A549 (cell line): Measurements from ENCODE around the gene C19orf67. TPM values are rescaled to one million over a fixed set of nuclear protein-coding genes. Genes with fewer than 3 reads are reported as not detected.
A peak's percentile ranks its signal among the peaks of the same experiment; 100 is the strongest.

Source experiments
- ATAC-seq, 2 experiments: fragments of 200-7000 bp in 1 of 2; fragments of >200 bp in 1 of 2; cut with Nextera tagmentation in 1 of 2; cut with Tn5 transposase in 1 of 2; 3 replicates each; pipeline versions ENCODE4 v1.8.0 to v1.9.1; 2018 to 2020; ENCODE audit warnings: mild to moderate bottlenecking in 1 of 2, moderate library complexity in 1 of 2
- CTCF ChIA-PET: fragments of 300-600 bp; sonication (Branson Sonifier 250); formaldehyde crosslinking; extraction: SDS; loops from one replicate; lab custom pipeline; 2021; ENCODE audit warnings: antibody characterized with exemption, inconsistent platforms; lab: Yijun Ruan, JAX
- POLR2A ChIA-PET: fragments of 350-600 bp; formaldehyde crosslinking; extraction: SDS; loops from one replicate; lab custom pipeline; 2021; ENCODE audit warnings: antibody characterized with exemption, inconsistent platforms; lab: Yijun Ruan, JAX
- DNase-seq, 2 experiments: peaks; one replicate each; pipeline versions ENCODE4 v3.0.0 to v3.0.0-alpha.2; 2011 to 2016; ENCODE audit warnings: low read depth in 1 of 2, low spot score in 1 of 2
- FAIRE-seq: peaks from 2 replicates; lab custom pipeline; 2011; peaks lifted over from hg19 to GRCh38; lab: Jason Lieb, UNC
- H3K27ac ChIP-seq, 2 experiments: fragments of >200 bp; sonication (Bioruptor Twin); formaldehyde crosslinking; 3 replicates each; pipeline ENCODE4 v1.5.1; 2016 to 2017
- H3K4me1 ChIP-seq: fragments of >200 bp; sonication (Bioruptor Twin); formaldehyde crosslinking; 3 replicates; pipeline ENCODE4 v1.6.1; 2016
- H3K4me2 ChIP-seq: fragments of >200 bp; sonication (Bioruptor Twin); formaldehyde crosslinking; 3 replicates; pipeline ENCODE4 v1.6.1; 2016
- H3K4me3 ChIP-seq: fragments of >200 bp; sonication (Bioruptor Twin); formaldehyde crosslinking; 3 replicates; pipeline ENCODE4 v1.5.1; 2016
- H3K9me3 ChIP-seq: fragments of >200 bp; sonication (Bioruptor Twin); formaldehyde crosslinking; 3 replicates; pipeline ENCODE4 v1.6.1; 2016
- CBX2 ChIP-seq: fragments of 200-600 bp; sonication (generic); IDR thresholded peaks from 2 replicates; pipeline ENCODE4 v1.6.1; 2016; ENCODE audit warnings: low read depth, mild to moderate bottlenecking, borderline replicate concordance
- CBX8 ChIP-seq: fragments of 200-600 bp; sonication (generic); IDR thresholded peaks from 2 replicates; pipeline ENCODE4 v1.6.1; 2016
- CEBPB ChIP-seq, 2 experiments: fragments of >200 bp in 1 of 2; sonication (Bioruptor Twin) in 1 of 2; formaldehyde crosslinking in 1 of 2; IDR thresholded peaks; 2 replicates each; pipeline ENCODE4 v1.6.1; 2012 to 2016
- CTCF ChIP-seq: fragments of >200 bp; sonication (Bioruptor Twin); formaldehyde crosslinking; IDR thresholded peaks from 3 replicates; pipeline ENCODE4 v1.5.1; 2016
- E2F6 ChIP-seq: IDR thresholded peaks from 2 replicates; pipeline ENCODE4 v1.6.1; 2012; ENCODE audit warnings: low read depth, borderline replicate concordance
- EHF ChIP-seq: fragments of 250-450 bp; sonication (Bioruptor Pico); IDR thresholded peaks from 2 replicates; pipeline ENCODE4 v1.5.0; 2020; ENCODE audit warnings: mild to moderate bottlenecking
- EP300 ChIP-seq, 2 experiments: fragments of >200 bp; sonication (Bioruptor Twin); formaldehyde crosslinking; IDR thresholded peaks; 2 replicates in 1 of 2; 3 replicates in 1 of 2; pipeline ENCODE4 v1.6.1; 2016 to 2017
- ESRRA ChIP-seq: fragments of 150-350 bp; IDR thresholded peaks from 2 replicates; pipeline ENCODE4 v1.6.1; 2014; ENCODE audit warnings: mild to moderate bottlenecking, low read length, borderline replicate concordance
- HEYL ChIP-seq: fragments of 250-450 bp; sonication (Bioruptor Pico); IDR thresholded peaks from 2 replicates; pipeline ENCODE4 v1.8.0; 2021; ENCODE audit warnings: mild to moderate bottlenecking, moderate library complexity
- HMGXB4 ChIP-seq: fragments of 250-450 bp; sonication (Bioruptor Pico); IDR thresholded peaks from 2 replicates; pipeline ENCODE4 v1.5.0; 2021; ENCODE audit warnings: mild to moderate bottlenecking, moderate library complexity, borderline replicate concordance
- HOXA7 ChIP-seq: fragments of 250-450 bp; sonication (Bioruptor Pico); IDR thresholded peaks from 2 replicates; pipeline ENCODE4 v1.5.0; 2020; ENCODE audit warnings: mild to moderate bottlenecking, moderate library complexity
- HOXB13 ChIP-seq: fragments of 250-450 bp; sonication (Bioruptor Pico); IDR thresholded peaks from 2 replicates; pipeline ENCODE4 v1.5.0; 2020; ENCODE audit warnings: low read depth, mild to moderate bottlenecking, moderate library complexity
- HOXB5 ChIP-seq: fragments of 250-450 bp; sonication (Bioruptor Pico); IDR thresholded peaks from 2 replicates; pipeline ENCODE4 v1.5.0; 2020; ENCODE audit warnings: mild to moderate bottlenecking, moderate library complexity
- JUN ChIP-seq, 2 experiments: fragments of >200 bp; sonication (Bioruptor Twin); formaldehyde crosslinking; IDR thresholded peaks; 2 replicates in 1 of 2; 3 replicates in 1 of 2; pipeline ENCODE4 v1.6.1; 2016 to 2017
- MAX ChIP-seq: IDR thresholded peaks from 2 replicates; pipeline ENCODE4 v1.6.1; 2012
- NR3C1 ChIP-seq: fragments of >200 bp; sonication (Bioruptor Twin); formaldehyde crosslinking; IDR thresholded peaks from 3 replicates; pipeline ENCODE4 v1.6.1; 2017
- POLR2AphosphoS2 ChIP-seq: conservative IDR thresholded peaks from 2 replicates; pipeline ENCODE4 v1.6.1; 2012; ENCODE audit warnings: low read length, improper control_type of control experiment, inconsistent platforms
- RNF2 ChIP-seq: fragments of 200-600 bp; sonication (generic); IDR thresholded peaks from 2 replicates; pipeline ENCODE4 v1.6.1; 2016; ENCODE audit warnings: low read depth, mild to moderate bottlenecking, antibody characterized with exemption, moderate library complexity, borderline replicate concordance
- SMC3 ChIP-seq: fragments of >200 bp; sonication (Bioruptor Twin); formaldehyde crosslinking; IDR thresholded peaks from 3 replicates; pipeline ENCODE4 v1.6.1; 2018; ENCODE audit warnings: inconsistent platforms
- SREBF2 ChIP-seq: fragments of 450-650 bp; IDR thresholded peaks from 2 replicates; pipeline ENCODE4 v1.6.1; 2014; ENCODE audit warnings: mild to moderate bottlenecking, moderate library complexity
- ZC3H11A ChIP-seq: fragments of 450-650 bp; IDR thresholded peaks from 2 replicates; pipeline ENCODE4 v1.6.1; 2014; ENCODE audit warnings: antibody characterized with exemption, mild to moderate bottlenecking
- ZNF302 ChIP-seq: fragments of 250-450 bp; sonication (Bioruptor Pico); IDR thresholded peaks from 2 replicates; pipeline ENCODE4 v1.9.0; 2021; ENCODE audit warnings: inconsistent platforms, mild to moderate bottlenecking, moderate library complexity
- ZSCAN20 ChIP-seq: fragments of 250-450 bp; sonication (Bioruptor Pico); IDR thresholded peaks from 2 replicates; pipeline ENCODE4 v1.8.0; 2022; ENCODE audit warnings: mild to moderate bottlenecking, moderate library complexity
- WGBS: methylation state at CpG from one replicate; pipeline ENCODE4 v1.1.6; 2017; ENCODE audit errors: missing lambda C conversion rate; 5-methylcytosine and 5-hydroxymethylcytosine counted together
- polyA plus RNA-seq, 4 experiments: library from polyadenylated mRNA; depleted of rRNA in 3 of 4; stranded (reverse); fragments of >200 nt; fragmentation: RNase III in 1 of 4; extraction: RNeasy Plus Mini Kit Qiagen cat#74134 plus additional on column Dnase treatment in 1 of 4; gene quantifications; 2 replicates in 3 of 4; 3 replicates in 1 of 4; pipeline ENCODE4 v1.2.3, GENCODE V29; 2011 to 2017
- TF ChIP-seq, protein P1 (sequence below): IDR thresholded peaks from 2 replicates; pipeline ENCODE4 v1.6.1; 2012
- TF ChIP-seq, protein P2 (sequence below): fragments of 450-650 bp; IDR thresholded peaks from 2 replicates; pipeline ENCODE4 v1.6.1; 2014; ENCODE audit warnings: antibody characterized with exemption

Gene C19orf67
- polyA plus RNA-seq, 2 of the 4 experiments (the other 2 are of a cell fraction) = not detected

DNA sequence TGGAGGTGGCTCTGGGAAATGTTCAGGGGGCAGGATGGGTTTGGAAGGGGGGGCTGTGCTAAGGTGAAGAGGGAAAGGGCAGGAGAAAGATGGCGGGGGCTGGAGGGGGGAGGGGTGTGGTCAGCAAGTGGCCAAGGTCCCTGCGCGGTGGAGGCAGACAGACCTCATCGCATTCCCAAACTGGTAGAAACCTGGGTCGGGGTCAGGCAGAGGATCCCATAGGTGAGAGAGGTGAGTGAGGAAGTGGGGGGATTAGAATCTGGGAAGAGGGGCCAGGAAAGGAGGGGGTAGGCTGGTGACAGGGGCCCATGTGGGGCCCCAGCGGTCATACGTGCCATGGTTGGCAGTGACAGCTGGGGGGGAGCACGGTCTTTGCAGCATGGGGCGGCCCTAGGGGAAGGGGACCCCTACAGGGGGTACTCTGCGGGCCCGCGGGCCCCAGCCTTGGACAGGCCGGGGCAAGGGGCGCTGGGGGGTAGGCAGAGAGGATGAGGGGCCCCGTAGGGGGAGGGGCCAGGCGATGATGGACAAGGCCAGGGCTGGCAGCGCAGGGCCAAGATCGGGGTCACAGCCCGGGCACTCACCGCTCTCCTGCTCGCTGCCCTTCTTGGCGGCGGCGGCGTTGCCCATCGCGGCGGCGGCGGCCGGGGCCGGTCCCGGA is 31.5 kb upstream of the C19orf67 start:
- peak overlapping the region; percentile 96 for H3K4me2 ChIP-seq
- TF ChIP-seq ESRRA (no peak), HOXB13 (CRISPR knock-in tag) (no peak), RNF2 (no peak), CEBPB (IDR thresholded peaks at IDR 0.05) (no peak), CTCF (no peak), E2F6 (no peak), CBX8 (no peak), EHF (CRISPR knock-in tag) (no peak), EP300 (IDR thresholded peaks at IDR 0.05) (no peak), SREBF2 (no peak), ZC3H11A (no peak), HOXB5 (no peak), ZSCAN20 (CRISPR knock-in tag) (no peak), CBX2 (no peak)
- TF ChIP-seq, protein P1, sequence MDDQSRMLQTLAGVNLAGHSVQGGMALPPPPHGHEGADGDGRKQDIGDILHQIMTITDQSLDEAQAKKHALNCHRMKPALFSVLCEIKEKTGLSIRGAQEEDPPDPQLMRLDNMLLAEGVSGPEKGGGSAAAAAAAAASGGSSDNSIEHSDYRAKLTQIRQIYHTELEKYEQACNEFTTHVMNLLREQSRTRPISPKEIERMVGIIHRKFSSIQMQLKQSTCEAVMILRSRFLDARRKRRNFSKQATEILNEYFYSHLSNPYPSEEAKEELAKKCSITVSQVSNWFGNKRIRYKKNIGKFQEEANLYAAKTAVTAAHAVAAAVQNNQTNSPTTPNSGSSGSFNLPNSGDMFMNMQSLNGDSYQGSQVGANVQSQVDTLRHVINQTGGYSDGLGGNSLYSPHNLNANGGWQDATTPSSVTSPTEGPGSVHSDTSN = no peak
- H3K27ac ChIP-seq = peak overlapping the region; percentile 74 to 91
- POLR2A ChIA-PET = interaction anchor here (1.3 kb wide), 1 partner anchor 20 kb away, joined by 8 read pairs; the partner anchor contains the start of gene ASF1B
- no peak for DNase-seq
- no peak for FAIRE-seq
- peak overlapping the region; percentile 75 for H3K4me3 ChIP-seq
- peak in 1 of 2 experiments; percentile 26; a peak in 3 of 6 replicates for ATAC-seq
- WGBS = 2% methylated on average over 6 of the region's 33 CpGs
- no peaks in the 10 kb centered on the region for H3K9me3 ChIP-seq
- CTCF ChIA-PET = interaction anchor here (1.0 to 4.2 kb wide), 3 partner anchors 19 to 22 kb away, joined by 4 to 25 read pairs (median 18); partner anchors contain the start of gene ASF1B
- H3K4me1 ChIP-seq = peaks cover 31% of the 10 kb centered on the region

GRCh38 chr19:14116525-14116917 is 30.9 kb upstream of the C19orf67 start:
- ChIA-PET CTCF (interaction anchor here (0.7 to 4.2 kb wide), 3 partner anchors 20 to 243 kb away, joined by 3 to 25 read pairs (median 18); partner anchors contain the start of gene ASF1B), POLR2A (no interaction called here)
- no peak for FAIRE-seq
- no peak for TF ChIP-seq HOXB13 (CRISPR knock-in tag)
- no peak for TF ChIP-seq JUN (IDR thresholded peaks at IDR 0.05)
- TF ChIP-seq HEYL (CRISPR knock-in tag) = no peak
- TF ChIP-seq HOXA7 (CRISPR knock-in tag) = no peak
- TF ChIP-seq HMGXB4 (CRISPR knock-in tag) = no peak
- TF ChIP-seq SMC3 = no peak
- TF ChIP-seq, protein P1 = no peak
- TF ChIP-seq CEBPB (IDR thresholded peaks at IDR 0.05) = no peak
- no peak for TF ChIP-seq NR3C1
- no peak for TF ChIP-seq MAX
- TF ChIP-seq POLR2AphosphoS2 = no peak
- TF ChIP-seq, protein P2, sequence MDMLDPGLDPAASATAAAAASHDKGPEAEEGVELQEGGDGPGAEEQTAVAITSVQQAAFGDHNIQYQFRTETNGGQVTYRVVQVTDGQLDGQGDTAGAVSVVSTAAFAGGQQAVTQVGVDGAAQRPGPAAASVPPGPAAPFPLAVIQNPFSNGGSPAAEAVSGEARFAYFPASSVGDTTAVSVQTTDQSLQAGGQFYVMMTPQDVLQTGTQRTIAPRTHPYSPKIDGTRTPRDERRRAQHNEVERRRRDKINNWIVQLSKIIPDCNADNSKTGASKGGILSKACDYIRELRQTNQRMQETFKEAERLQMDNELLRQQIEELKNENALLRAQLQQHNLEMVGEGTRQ = no peak
- TF ChIP-seq ZNF302 (CRISPR knock-in tag) = no peak
- no peak for TF ChIP-seq RNF2

More at GRCh38 chr19:14116525-14116917, 30.9 kb upstream of the C19orf67 start:
- Histone ChIP-seq H3K4me1 (peaks cover 31% of the 10 kb centered on the region), H3K4me3 (peak overlapping the region; percentile 75), H3K4me2 (peak overlapping the region; percentile 96), H3K9me3 (no peaks in the 10 kb centered on the region), H3K27ac (peak overlapping the region in 1 of 2 experiments; percentile 91; a peak in 3 of 6 replicates)
- WGBS = 45% methylated on average over 6 of the region's 6 CpGs
- ATAC-seq = no peak
- DNase-seq = no peak
